Esophagus (tissue), 2 donors: ENCODE data around the gene SLC7A6. TPM values are rescaled to one million over a fixed set of nuclear protein-coding genes. Genes with fewer than 3 reads are reported as not detected.

ENCODE experiments used
- H3K27ac ChIP-seq, 2 donors: one replicate each; pipeline ENCODE4 v1.5.1; 2013; ENCODE audit warnings: low read depth in 2 of 2, mild to moderate bottlenecking in 2 of 2, inconsistent platforms in 1 of 2, low read length in 1 of 2, moderate library complexity in 1 of 2
- H3K27me3 ChIP-seq, 2 donors: one replicate each; pipeline ENCODE4 v1.6.1; 2013; ENCODE audit warnings: low read length in 2 of 2, control low read depth in 1 of 2, mild to moderate bottlenecking in 1 of 2; ENCODE audit not compliant: insufficient read depth in 2 of 2, control insufficient read depth in 1 of 2
- H3K36me3 ChIP-seq, 2 donors: one replicate each; pipeline ENCODE4 v1.6.1; 2013; ENCODE audit warnings: low read length in 1 of 2; ENCODE audit not compliant: control insufficient read depth in 2 of 2, insufficient read depth in 2 of 2
- H3K4me1 ChIP-seq, 2 donors: one replicate each; pipeline ENCODE4 v1.6.1; 2013; ENCODE audit warnings: low read length in 1 of 2; ENCODE audit not compliant: control insufficient read depth in 2 of 2, insufficient read depth in 2 of 2
- H3K4me3 ChIP-seq, 2 donors: one replicate each; pipeline ENCODE4 v1.5.1; 2013; ENCODE audit warnings: low read length in 2 of 2, mild to moderate bottlenecking in 2 of 2, low read depth in 1 of 2, moderate library complexity in 1 of 2
- H3K9me3 ChIP-seq, 2 donors: one replicate each; pipeline ENCODE4 v1.6.1; 2013; ENCODE audit warnings: mild to moderate bottlenecking in 2 of 2, low read depth in 1 of 2, low read length in 1 of 2, moderate library complexity in 1 of 2; ENCODE audit not compliant: control insufficient read depth in 2 of 2, insufficient read depth in 1 of 2
- WGBS, 2 donors: extraction: QIAGEN DNeasy Blood & Tissue Kit; methylation state at CpG; one replicate each; pipeline ENCODE4 v1.1.7; 2013; 5-methylcytosine and 5-hydroxymethylcytosine counted together
- polyA plus RNA-seq, 2 donors: library from polyadenylated mRNA; stranded (reverse); fragments of 200-250 nt; gene quantifications; one replicate each; pipeline ENCODE4 v1.2.3, GENCODE V29; 2013
- donor health status: healthy with polysubstance abuse.
- donor health status: Bipolar disorder and iron deficiency.

Gene SLC7A6
- polyA plus RNA-seq, 2 donors = 4.1 to 4.2 TPM

- Histone ChIP-seq H3K27me3 (no peaks in the 10 kb centered on the region), H3K27ac (peak overlapping the region; percentile 91 to 98), H3K36me3 (peaks cover 8 to 30% of the 10 kb centered on the region in 2 donors), H3K4me3 (peak overlapping the region; percentile 61 to 86), H3K9me3 (no peaks in the 10 kb centered on the region), H3K4me1 (peaks cover 0 to 6% of the 10 kb centered on the region in 2 donors)
- 32 to 37% methylated on average over 13 of the region's 13 CpGs for WGBS, 2 donors
Observed at GRCh38 chr16:68234188-68235107, 29.9 kb upstream of the SLC7A6 start.

- Histone ChIP-seq H3K27me3 (no peaks in the 10 kb centered on the region), H3K4me3 (peak overlapping the region; percentile 61 to 86), H3K36me3 (peaks cover 8 to 24% of the 10 kb centered on the region in 2 donors), H3K9me3 (no peaks in the 10 kb centered on the region), H3K27ac (peak overlapping the region; percentile 91 to 98), H3K4me1 (peaks cover 0 to 11% of the 10 kb centered on the region in 2 donors)
- 28 to 33% methylated on average over 70 to 73 of the region's 73 CpGs for WGBS, 2 donors
Observed at GRCh38 chr16:68235108-68235886, 29.0 kb upstream of the SLC7A6 start.

GRCh38 chr16:68235887-68236136 is 28.5 kb upstream of the SLC7A6 start, which contains the start of gene ESRP2:
TSS of gene ESRP2 (minus strand) at chr16:68236127. CDS start at chr16:68236045, 82 bp downstream.
- Histone ChIP-seq H3K27me3 (no peaks in the 10 kb centered on the region), H3K4me1 (peaks cover 0 to 11% of the 10 kb centered on the region in 2 donors), H3K27ac (peak within 1 kb of the TSS; percentile 91 to 98), H3K4me3 (peak within 1 kb of the TSS; percentile 61 to 86), H3K9me3 (no peaks in the 10 kb centered on the region), H3K36me3 (peaks cover 8 to 19% of the 10 kb centered on the region in 2 donors)
- WGBS, 2 donors = 4 to 7% methylated on average over 22 to 36 of the region's 36 CpGs

GRCh38 chr16:68236137-68236825 is 28.0 kb upstream of the SLC7A6 start:
- 9% methylated on average over 38 to 45 of the region's 45 CpGs for WGBS, 2 donors
- H3K4me3 ChIP-seq = peak overlapping the region; percentile 61 to 86
- H3K36me3 ChIP-seq = peaks cover 8 to 14% of the 10 kb centered on the region in 2 donors
- no peaks in the 10 kb centered on the region for H3K9me3 ChIP-seq
- peaks cover 0 to 11% of the 10 kb centered on the region in 2 donors for H3K4me1 ChIP-seq
- H3K27ac ChIP-seq = peak overlapping the region; percentile 91 to 98
- no peaks in the 10 kb centered on the region for H3K27me3 ChIP-seq

GRCh38 chr16:68236826-68237242 is 27.5 kb upstream of the SLC7A6 start:
- H3K9me3 ChIP-seq = no peaks in the 10 kb centered on the region
- no peaks in the 10 kb centered on the region for H3K27me3 ChIP-seq
- peaks cover 0 to 11% of the 10 kb centered on the region in 2 donors for H3K4me1 ChIP-seq
- H3K36me3 ChIP-seq = peaks cover 8 to 9% of the 10 kb centered on the region in 2 donors
- H3K27ac ChIP-seq = peak overlapping the region; percentile 91 to 97
- WGBS, 2 donors = 7 to 10% methylated on average over 20 to 21 of the region's 21 CpGs
- H3K4me3 ChIP-seq = peak overlapping the region; percentile 61 to 86

- H3K4me3 ChIP-seq = peak overlapping the region; percentile 61 to 86
- peak overlapping the region; percentile 97 to 98 for H3K27ac ChIP-seq
- no peaks in the 10 kb centered on the region for H3K9me3 ChIP-seq
- no peaks in the 10 kb centered on the region for H3K27me3 ChIP-seq
- peaks cover 3% of the 10 kb centered on the region in 2 donors for H3K36me3 ChIP-seq
- H3K4me1 ChIP-seq = peaks cover 0 to 11% of the 10 kb centered on the region in 2 donors
- 0 to 1% methylated on average over 60 to 72 of the region's 72 CpGs for WGBS, 2 donors
Observed at GRCh38 chr16:68237243-68238028, 26.9 kb upstream of the SLC7A6 start.

- Histone ChIP-seq H3K27ac (peak overlapping the region; percentile 94 to 98), H3K27me3 (no peaks in the 10 kb centered on the region), H3K36me3 (peaks cover 0 to 2% of the 10 kb centered on the region in 2 donors), H3K4me1 (peaks cover 0 to 11% of the 10 kb centered on the region in 2 donors), H3K4me3 (peak overlapping the region; percentile 57 to 86), H3K9me3 (no peaks in the 10 kb centered on the region)
- WGBS, 2 donors = 11 to 14% methylated on average over 20 of the region's 20 CpGs
Observed at GRCh38 chr16:68238029-68238345, 26.3 kb upstream of the SLC7A6 start.

GRCh38 chr16:68242085-68242484 is 22.2 kb upstream of the SLC7A6 start:
- H3K27ac ChIP-seq = no peak overlapping the region
- H3K4me3 ChIP-seq = no peak overlapping the region
- peaks cover 6 to 24% of the 10 kb centered on the region in 2 donors for H3K4me1 ChIP-seq
- H3K9me3 ChIP-seq = no peaks in the 10 kb centered on the region
- no peaks in the 10 kb centered on the region for H3K36me3 ChIP-seq
- 85 to 86% methylated on average over 7 of the region's 7 CpGs for WGBS, 2 donors
- no peaks in the 10 kb centered on the region for H3K27me3 ChIP-seq
